IPS-18c (cell line): ENCODE measurements around the gene KRTAP12-2.
"Not testable (repeated sequence)": the region's sequence is repeated elsewhere in the genome, so short reads cannot be mapped to it uniquely, and the experiment has no call there.

ENCODE experiments used
- H3K4me3 ChIP-seq: 2 replicates; pipeline ENCODE4 v1.7.0; 2013; ENCODE audit warnings: low read depth, mild to moderate bottlenecking, low read length, moderate library complexity; ENCODE audit not compliant: insufficient read depth
- H3K9me3 ChIP-seq: one replicate; pipeline ENCODE4 v1.6.1; 2013; ENCODE audit warnings: mild to moderate bottlenecking, low read length, moderate library complexity; ENCODE audit not compliant: control insufficient read depth, insufficient read depth

The KRTAP12-2 gene

GRCh38 chr21:44643741-44644310 lies 22.9 kb downstream of the KRTAP12-2 start:
- H3K4me3 ChIP-seq = no peak overlapping the region
- H3K9me3 ChIP-seq = peaks cover 2% of the 10 kb centered on the region

GRCh38 chr21:44640761-44641160 lies 26.0 kb downstream of the KRTAP12-2 start:
- Histone ChIP-seq H3K4me3 (no peak overlapping the region), H3K9me3 (no peaks in the 10 kb centered on the region)

DNA sequence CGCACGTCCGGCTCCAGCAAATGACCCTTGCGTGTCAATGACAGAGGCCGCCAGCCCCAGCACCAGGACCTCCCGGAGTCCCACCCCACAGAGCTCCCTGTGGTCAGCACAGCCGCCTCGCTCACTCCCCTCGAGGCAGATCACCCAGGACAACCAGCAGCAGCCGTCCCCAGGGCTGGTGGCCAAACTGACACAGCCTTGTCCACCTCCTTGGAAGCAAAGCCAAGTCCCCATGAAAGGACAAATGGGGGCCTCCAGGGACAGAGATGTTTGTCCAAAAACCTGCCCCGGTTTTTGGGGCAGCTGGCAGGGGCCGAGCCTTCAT lies 27.4 kb downstream of the KRTAP12-2 start:
- no peaks in the 10 kb centered on the region for H3K9me3 ChIP-seq
- no peak overlapping the region for H3K4me3 ChIP-seq

DNA sequence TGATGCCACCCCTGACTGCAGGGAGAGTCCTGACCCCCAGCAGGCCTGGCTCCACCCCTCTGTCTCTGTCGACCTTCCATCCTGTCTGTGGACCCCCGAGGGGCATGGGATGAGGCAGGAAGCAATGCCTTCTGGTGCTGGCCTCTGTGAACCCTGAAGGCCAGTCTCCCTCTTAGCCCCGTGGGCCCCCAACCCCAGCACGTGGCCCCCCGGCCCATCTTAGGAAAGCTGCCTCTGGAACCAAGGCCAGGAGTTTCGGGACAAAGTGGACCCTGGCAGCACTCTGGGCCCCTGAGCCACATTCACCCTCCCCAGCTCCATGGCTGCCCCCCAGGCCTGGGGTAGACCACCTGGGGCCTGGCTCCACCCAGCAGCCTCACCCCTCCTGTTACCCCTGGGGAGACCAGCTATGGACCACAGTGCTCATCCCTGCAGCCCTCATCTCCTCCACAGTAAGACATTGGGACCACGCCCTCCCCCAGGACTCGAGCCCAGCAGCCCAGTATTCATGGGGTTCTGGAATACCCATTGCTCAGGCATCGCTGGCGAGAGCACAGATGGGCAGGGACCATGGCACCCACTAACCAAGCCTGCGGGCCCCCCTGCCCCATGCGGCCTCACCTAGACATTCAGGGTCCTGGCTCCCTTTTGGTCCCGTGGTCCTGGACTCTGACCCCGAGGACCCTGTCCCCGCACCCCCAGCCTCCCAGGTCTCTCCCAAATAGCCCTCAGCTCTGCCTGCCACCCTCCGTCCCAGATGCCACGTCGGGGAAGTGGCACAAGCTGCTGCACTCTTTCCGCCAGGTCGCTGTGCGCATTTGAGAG lies 28.0 kb downstream of the KRTAP12-2 start:
- H3K4me3 ChIP-seq, H3K9me3 ChIP-seq: not testable (repeated sequence)

GRCh38 chr21:44637851-44638348 lies 28.8 kb downstream of the KRTAP12-2 start:
- not testable (repeated sequence) for H3K4me3 ChIP-seq, H3K9me3 ChIP-seq

GRCh38 chr21:44637018-44637850 lies 29.5 kb downstream of the KRTAP12-2 start, which contains the start of gene KRTAP10-10:
KRTAP10-10 (plus strand) TSS chr21:44637356; CDS start chr21:44637418, 62 bp downstream.
- no peaks in the 10 kb centered on the region for H3K9me3 ChIP-seq
- no peak within 1 kb of the TSS for H3K4me3 ChIP-seq

GRCh38 chr21:44636209-44637017 lies 30.3 kb downstream of the KRTAP12-2 start:
- H3K9me3 ChIP-seq = no peaks in the 10 kb centered on the region
- H3K4me3 ChIP-seq = no peak overlapping the region

DNA sequence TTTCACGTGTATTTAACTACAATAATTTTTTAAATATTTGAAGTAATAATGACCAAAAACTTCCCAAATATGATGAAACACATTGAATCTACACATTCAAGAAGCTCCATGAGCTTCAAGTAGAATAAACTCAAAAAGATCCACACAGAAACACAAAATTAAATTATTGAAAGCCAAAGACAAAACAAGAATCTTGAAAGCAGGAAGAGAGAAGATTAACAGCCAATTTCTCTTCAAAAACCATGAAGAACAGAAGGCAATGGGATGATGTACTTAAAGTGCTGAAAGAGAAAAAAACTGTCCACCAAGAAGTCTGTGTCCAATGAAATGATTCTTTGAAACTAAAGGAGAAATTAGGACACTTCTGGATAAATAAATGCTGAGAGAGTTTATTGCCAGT lies 34.7 kb downstream of the KRTAP12-2 start:
- Histone ChIP-seq H3K4me3 (no peak overlapping the region), H3K9me3 (peaks cover 2% of the 10 kb centered on the region)

GRCh38 chr21:44630440-44630839 lies 36.3 kb downstream of the KRTAP12-2 start:
- no peak overlapping the region for H3K4me3 ChIP-seq
- peaks cover 2% of the 10 kb centered on the region for H3K9me3 ChIP-seq

DNA sequence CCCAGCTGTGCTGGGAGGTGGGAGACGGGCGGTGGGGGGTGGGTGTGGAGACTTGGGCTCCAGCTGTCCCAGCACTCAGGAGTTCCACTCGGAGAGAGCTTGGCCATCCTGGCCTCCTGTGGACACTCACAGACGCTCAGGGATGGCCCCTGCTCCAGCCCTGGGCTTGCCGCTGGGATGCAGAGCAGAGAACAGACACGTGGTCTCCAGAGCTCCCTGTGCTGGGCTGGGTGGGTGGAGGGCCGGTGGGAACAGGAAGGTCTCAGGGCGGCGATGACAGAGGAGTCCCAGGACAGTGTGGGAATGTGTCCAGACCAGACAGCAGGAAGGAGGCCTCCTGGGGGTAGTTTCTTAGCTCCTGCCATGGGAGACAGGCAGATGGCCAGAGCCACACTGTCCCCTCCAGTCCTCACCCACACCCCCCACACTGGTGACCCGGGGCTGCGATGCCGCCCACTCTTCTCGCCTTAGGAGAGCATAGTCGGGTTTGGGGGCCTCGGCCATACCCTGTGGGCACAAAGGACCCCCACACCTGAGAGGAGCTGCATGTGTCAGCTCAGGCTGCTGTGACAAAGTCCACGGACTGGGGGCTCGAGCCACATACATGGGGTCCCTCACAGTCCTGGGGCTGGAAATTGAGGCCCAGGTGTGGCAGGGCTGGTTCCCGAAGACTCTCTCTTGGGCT lies 37.9 kb downstream of the KRTAP12-2 start:
- H3K9me3 ChIP-seq = peaks cover 2% of the 10 kb centered on the region
- no peak overlapping the region for H3K4me3 ChIP-seq

DNA sequence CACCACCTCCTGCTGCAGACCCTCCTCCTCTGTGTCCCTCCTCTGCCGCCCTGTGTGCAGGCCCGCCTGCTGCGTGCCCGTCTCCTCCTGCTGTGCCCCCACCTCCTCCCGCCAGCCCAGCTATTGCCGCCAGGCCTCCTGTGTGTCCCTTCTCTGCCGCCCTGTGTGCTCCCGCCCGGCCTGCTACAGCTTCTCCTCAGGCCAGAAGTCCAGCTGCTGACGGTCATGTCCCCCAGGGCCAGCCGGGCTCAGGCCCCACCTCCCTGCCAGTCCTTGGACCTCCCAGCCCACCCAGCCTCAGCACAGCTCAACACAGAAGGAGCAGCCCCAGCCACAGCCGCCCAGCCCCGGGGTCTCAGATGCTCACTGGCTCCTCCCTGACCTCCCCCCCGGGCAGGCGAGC lies 38.9 kb downstream of the KRTAP12-2 start:
- not testable (repeated sequence) for H3K9me3 ChIP-seq, H3K4me3 ChIP-seq

GRCh38 chr21:44627181-44627822 lies 39.4 kb downstream of the KRTAP12-2 start:
- H3K9me3 ChIP-seq, H3K4me3 ChIP-seq: not testable (repeated sequence)

GRCh38 chr21:44626673-44627143 lies 40.0 kb downstream of the KRTAP12-2 start, which contains the start of gene KRTAP10-9:
KRTAP10-9 (plus strand) TSS chr21:44627093; CDS start chr21:44627172, 79 bp downstream.
- peaks cover 9% of the 10 kb centered on the region for H3K9me3 ChIP-seq
- H3K4me3 ChIP-seq = no peak within 1 kb of the TSS

DNA sequence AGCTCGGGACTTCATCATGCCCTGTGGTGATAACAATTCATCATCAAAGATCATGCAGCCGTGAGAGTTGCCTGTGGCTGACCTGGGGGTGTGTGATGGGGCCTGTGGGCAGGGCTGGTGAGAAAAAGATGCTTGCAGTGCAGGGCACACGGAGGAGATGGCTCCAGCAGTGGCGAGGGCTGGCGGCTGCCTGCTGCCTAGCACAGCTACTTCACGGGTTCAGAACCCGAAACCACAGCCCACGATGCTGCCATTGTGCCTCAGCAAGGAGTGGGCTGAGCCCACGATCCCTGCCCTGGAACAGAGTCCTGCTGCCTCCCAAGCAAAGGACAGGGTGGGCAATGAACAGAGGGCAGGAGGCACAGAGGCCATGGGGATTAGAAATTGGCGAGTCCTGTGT lies 40.5 kb downstream of the KRTAP12-2 start:
- H3K9me3 ChIP-seq = peaks cover 9% of the 10 kb centered on the region
- H3K4me3 ChIP-seq = no peak overlapping the region

DNA sequence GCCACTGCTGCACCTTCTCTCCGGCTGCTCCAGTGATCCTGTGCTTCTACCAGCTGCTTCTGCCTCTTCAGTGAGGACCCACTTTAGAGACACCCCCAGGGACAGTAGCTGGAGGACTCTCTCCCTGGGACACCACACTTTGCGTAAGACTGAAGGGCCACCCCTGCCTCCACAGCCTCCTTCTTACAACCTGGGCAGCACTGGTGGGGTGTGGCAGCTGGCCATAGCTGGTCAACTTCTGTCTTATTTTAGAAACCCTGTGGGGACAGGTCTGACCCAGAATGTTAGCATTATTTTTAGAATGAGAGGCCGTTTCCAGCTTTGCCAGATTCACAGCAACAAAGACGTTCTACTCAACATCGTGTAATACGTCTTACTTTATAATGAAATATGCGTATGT lies 41.0 kb downstream of the KRTAP12-2 start:
- H3K4me3 ChIP-seq = no peak overlapping the region
- H3K9me3 ChIP-seq = peaks cover 9% of the 10 kb centered on the region

DNA sequence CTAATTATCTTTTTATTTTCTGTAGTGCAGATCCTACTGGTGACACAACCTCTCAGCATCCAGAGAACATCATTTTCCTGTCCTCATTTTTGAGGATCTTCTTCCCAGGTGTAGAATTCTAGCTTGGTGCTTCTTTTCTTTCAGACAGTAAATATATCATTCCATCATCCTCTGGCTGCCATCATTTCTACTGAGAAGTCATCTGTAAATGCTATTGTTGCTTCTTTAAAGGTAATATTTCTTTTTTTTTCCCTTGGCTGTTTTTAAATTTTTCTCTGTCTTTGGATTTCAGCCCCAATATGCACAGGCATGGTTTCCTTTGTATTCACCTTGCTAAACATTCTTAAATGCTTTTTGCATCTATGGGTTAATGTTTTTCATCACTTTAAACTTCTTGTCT lies 43.2 kb downstream of the KRTAP12-2 start:
- no peak overlapping the region for H3K4me3 ChIP-seq
- peaks cover 7% of the 10 kb centered on the region for H3K9me3 ChIP-seq
